GM23248 (cell line): ENCODE data around the gene CST8.
"Not testable (repeated sequence)": the region's sequence is repeated elsewhere in the genome, so short reads cannot be mapped to it uniquely, and the experiment has no call there.

Experiments
- EZH2 ChIP-seq: fragments of 200-600 bp; sonication (generic); IDR thresholded peaks from 2 replicates; pipeline ENCODE4 v1.6.1; 2018; ENCODE audit warnings: antibody characterized with exemption, mild to moderate bottlenecking; ENCODE audit not compliant: insufficient read depth, poor library complexity, severe bottlenecking
- EZH2phosphoT487 ChIP-seq: fragments of 200-600 bp; sonication (generic); IDR thresholded peaks from 2 replicates; pipeline ENCODE4 v1.6.1; 2018; ENCODE audit warnings: antibody characterized with exemption, moderate library complexity, mild to moderate bottlenecking, low read depth; ENCODE audit not compliant: insufficient read depth

DNA sequence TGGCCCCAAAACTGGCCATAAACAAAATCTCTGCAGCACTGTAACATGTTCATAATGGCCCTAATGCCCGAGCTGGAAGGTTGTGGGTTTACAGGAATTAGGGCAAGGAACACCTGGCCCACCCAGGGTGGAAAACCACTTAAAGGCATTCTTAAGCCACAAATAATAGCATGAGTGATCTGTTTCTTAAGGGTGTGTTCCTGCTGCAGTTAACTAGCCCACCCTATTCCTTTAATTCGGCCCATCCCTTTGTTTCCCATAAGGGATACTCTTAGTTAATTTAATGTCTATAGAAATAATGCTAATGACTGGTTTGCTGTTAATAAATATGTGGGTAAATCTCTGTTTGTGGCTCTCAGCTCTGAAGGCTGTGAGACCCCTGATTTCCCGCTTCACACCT, 24.0 kb upstream of the CST8 start:
- TF ChIP-seq EZH2, EZH2phosphoT487: not testable (repeated sequence)
